GM12874 (cell line): ENCODE measurements around the gene NELL1.

Experiments used
- CTCF ChIP-seq: IDR thresholded peaks from 2 replicates; pipeline ENCODE4 v1.5.1; 2011; ENCODE audit warnings: low read depth, mild to moderate bottlenecking, control low read depth, low read length, moderate library complexity; ENCODE audit not compliant: insufficient read depth

The NELL1 gene

GRCh38 chr11:21364866-21365624 lies 695.7 kb downstream of the NELL1 start:
- no peak for TF ChIP-seq CTCF

GRCh38 chr11:21369947-21370346 lies 700.6 kb downstream of the NELL1 start:
- no peak for TF ChIP-seq CTCF

GRCh38 chr11:21371044-21371443 lies 701.7 kb downstream of the NELL1 start:
- no peak for TF ChIP-seq CTCF

- TF ChIP-seq CTCF: no peak
These were observed 703.3 kb downstream of the NELL1 start for GRCh38 chr11:21372672-21373071.

- no peak for TF ChIP-seq CTCF
These were observed 705.0 kb downstream of the NELL1 start for GRCh38 chr11:21374376-21374775.

- TF ChIP-seq CTCF: no peak
These were observed 716.5 kb downstream of the NELL1 start for GRCh38 chr11:21385669-21386440.

- TF ChIP-seq CTCF: no peak
These were observed 721.0 kb downstream of the NELL1 start for GRCh38 chr11:21390430-21390829.
